ENCODE data around the gene GNB5.

GNB5 gene

DNA sequence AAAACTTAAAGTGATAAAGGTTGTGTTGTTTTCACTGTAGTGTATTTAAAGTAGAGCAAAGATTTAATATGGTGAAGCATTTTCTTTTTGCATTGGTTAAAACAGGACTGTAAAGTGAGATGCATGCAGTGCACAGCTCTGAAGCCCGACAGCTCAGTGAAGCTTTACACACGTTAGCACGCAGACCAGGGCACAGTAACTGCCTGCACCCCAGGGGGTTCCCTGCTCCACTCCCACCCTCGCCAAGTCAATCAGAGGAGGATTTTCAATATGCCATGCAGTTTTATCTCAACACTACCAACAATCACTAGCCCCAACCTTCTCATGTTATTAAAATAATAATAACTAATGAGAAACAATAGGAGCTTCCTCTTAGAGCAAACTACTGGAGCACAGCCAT, 50.5 kb downstream of the GNB5 start:
- in situ Hi-C loops (cut with MboI; ENCODE audit: low sequenced_read_pairs, unreplicated experiment), result no loop called here
- no peak for DNase-seq (ENCODE audit: low spot score)
- TF ChIP-seq, protein P1, sequence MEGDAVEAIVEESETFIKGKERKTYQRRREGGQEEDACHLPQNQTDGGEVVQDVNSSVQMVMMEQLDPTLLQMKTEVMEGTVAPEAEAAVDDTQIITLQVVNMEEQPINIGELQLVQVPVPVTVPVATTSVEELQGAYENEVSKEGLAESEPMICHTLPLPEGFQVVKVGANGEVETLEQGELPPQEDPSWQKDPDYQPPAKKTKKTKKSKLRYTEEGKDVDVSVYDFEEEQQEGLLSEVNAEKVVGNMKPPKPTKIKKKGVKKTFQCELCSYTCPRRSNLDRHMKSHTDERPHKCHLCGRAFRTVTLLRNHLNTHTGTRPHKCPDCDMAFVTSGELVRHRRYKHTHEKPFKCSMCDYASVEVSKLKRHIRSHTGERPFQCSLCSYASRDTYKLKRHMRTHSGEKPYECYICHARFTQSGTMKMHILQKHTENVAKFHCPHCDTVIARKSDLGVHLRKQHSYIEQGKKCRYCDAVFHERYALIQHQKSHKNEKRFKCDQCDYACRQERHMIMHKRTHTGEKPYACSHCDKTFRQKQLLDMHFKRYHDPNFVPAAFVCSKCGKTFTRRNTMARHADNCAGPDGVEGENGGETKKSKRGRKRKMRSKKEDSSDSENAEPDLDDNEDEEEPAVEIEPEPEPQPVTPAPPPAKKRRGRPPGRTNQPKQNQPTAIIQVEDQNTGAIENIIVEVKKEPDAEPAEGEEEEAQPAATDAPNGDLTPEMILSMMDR (IDR thresholded peaks at IDR 0.05; ENCODE audit: borderline replicate concordance, control extremely low read depth, extremely low read depth, insufficient read depth, missing control alignments), result no peak

DNA sequence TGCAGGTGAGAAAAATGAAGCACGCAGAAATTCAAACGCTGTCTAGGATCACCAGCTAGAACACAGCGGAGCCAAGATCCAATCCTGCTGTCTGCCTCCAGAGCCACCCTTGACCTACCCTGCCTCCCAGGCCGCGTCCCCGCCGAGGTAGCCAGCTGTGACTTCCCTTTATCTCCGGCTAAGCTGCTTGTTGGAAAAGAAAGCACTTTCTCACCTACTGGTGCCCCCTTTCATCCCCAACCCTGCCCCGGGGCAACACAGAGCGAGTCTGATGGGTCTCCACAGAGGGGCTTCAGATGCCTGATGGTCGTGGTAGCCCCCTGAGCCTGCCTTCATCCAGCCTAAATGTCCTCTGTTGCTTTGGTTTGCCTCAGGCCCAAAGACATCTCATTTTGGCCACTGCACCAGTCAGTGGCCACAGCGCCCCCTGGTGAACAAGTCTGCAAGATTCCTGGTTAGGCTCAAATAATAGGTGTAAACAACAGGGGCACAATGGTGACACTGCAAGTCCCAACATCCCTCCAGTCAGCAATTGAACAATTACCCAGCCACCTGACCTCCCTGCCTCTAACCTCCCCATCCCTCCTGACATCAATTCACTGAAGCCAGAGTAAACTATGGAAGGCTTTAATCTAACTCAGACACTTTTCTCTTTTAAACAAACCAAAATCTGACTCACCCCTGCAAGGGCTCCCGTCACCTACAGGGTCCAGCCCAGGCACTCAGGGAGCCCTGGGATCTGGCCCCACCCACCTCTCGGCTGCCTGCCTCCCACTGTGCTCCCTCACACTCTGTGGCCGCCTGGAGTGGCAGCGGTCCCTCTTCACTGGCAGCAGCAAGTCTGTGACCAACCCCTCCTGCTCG, 51.4 kb downstream of the GNB5 start:
- DNase-seq (ENCODE audit: low spot score), result peak; percentile 89
- TF ChIP-seq, protein P1 (IDR thresholded peaks at IDR 0.05; ENCODE audit: borderline replicate concordance, control extremely low read depth, extremely low read depth, insufficient read depth, missing control alignments), result peak; percentile 83
- in situ Hi-C loops (cut with MboI; ENCODE audit: low sequenced_read_pairs, unreplicated experiment), result loop anchor here (10.0 kb wide), 1 partner anchor 155 kb away; no protein-coding TSS in a partner anchor

DNA sequence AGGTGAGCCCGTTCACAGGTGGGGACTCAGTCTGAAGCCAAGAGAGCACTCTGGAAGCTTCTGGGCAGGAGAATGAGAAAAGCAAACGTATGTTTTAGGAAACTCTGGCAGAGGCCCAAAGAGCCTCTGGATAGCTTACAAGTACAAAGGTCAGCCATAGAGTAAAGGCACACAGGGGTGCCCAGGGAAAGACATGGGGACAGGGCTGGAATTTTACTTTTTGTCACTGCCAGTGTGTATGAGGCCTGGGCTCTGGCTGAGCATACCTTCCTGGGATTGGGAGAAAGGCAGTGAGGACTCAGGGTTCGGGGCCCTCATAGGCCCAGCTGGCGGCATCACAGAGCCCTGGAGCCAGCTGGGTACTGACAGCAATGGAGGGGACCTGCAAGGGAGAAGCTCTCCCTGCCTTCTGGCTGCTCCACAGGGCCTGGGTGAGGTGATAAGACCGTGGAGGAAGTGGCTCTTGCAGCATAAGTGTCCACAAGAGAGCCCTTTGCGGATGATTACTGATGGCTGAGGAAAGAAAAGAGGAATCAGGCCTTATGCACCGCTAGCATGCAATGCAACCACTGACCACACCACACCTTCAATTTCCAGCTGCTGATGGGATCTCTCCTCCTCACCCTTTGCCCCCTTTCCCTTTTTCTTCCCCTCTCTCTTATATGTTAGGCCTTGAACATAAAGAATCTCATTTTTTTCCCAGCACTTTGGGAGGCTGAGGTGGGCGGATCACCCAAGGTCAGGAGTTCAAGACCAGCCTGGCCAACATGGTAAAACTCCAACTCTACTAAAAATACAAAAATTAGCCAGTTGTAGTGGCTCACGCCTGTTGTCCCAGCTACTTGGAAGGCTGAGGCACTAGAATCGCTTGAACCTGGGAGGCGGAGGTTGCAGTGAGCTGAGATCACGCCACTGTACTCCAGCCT, 53.5 kb downstream of the GNB5 start:
- TF ChIP-seq, protein P1 (IDR thresholded peaks at IDR 0.05; ENCODE audit: borderline replicate concordance, control extremely low read depth, extremely low read depth, insufficient read depth, missing control alignments), result no peak
- in situ Hi-C loops (cut with MboI; ENCODE audit: low sequenced_read_pairs, unreplicated experiment), result loop anchor here (10.0 kb wide), 1 partner anchor 153 kb away; no protein-coding TSS in a partner anchor
- DNase-seq (ENCODE audit: low spot score), result no peak

DNA sequence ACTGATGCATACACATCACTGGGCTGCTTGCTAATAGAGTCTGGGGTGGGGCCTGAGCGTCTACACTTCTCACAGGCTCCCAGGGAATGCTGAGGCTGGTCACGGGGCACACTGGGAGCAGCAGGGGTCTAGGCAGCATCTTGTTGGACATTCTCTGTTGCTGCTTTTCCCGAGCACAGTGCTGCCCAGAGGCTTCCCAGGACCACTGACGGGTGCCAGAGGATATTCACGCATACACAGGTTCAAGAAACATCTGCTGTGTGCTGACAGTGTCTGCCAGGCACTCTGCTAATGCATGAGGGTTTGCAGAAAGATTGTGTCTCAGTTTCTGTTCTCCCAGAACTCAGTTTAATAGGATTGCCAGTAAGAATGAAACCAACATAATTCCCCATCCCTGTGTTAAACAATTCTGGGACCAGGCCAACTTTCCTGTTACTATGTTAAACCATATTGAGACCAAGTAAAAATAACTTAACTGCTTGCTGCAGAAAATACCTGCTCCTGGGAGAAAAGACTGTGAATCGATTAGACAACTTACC, 54.7 kb downstream of the GNB5 start:
- in situ Hi-C loops (cut with MboI; ENCODE audit: low sequenced_read_pairs, unreplicated experiment), result loop anchor here (10.0 kb wide), 1 partner anchor 152 kb away; no protein-coding TSS in a partner anchor
- TF ChIP-seq, protein P1 (IDR thresholded peaks at IDR 0.05; ENCODE audit: borderline replicate concordance, control extremely low read depth, extremely low read depth, insufficient read depth, missing control alignments), result no peak
- no peak for DNase-seq (ENCODE audit: low spot score)

DNA sequence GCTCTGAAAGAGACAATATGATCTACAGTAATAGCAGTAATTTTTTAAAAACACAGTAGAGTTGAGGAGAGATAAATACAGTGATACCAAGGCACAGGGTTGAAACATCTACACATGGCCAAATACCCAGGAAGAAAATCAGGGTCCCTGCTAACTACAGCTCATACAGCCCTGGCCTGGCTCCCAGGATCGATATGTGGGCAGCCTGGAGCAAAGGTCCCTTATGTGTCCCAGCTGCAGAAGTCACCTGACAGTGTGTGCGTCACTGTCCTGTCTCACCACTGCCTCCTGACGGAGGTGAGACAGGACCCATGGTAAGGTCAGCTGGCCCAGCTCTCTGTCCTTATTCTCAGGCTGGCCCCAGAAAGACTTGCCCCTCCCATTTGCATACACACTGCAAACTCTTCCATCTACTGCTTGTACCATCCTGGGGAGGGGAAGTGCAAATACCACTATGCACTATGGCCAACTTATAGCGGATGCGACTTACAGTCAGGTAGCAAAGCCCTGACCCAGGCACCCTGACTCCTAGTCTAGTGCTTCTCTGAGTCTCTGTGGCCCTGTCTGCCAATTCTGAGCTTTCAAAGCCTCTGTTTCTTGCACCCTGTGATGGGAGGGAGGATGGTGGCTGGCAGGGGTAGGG, 56.6 kb downstream of the GNB5 start:
- in situ Hi-C loops (cut with MboI; ENCODE audit: low sequenced_read_pairs, unreplicated experiment), result loop anchor here (10.0 kb wide), 1 partner anchor 150 kb away; no protein-coding TSS in a partner anchor
- TF ChIP-seq, protein P1 (IDR thresholded peaks at IDR 0.05; ENCODE audit: borderline replicate concordance, control extremely low read depth, extremely low read depth, insufficient read depth, missing control alignments), result no peak
- DNase-seq (ENCODE audit: low spot score), result no peak
